Ramos (cell line): ENCODE data around the gene PPP1R2B.
"Not testable (repeated sequence)": the region's sequence is repeated elsewhere in the genome, so short reads cannot be mapped to it uniquely, and the experiment has no call there.

Experiments used
- in situ Hi-C: fragments of 300-500 bp; cut with MboI; formaldehyde crosslinking; loops from one replicate; pipeline ENCODE4 v1.14.3; 2022; ENCODE audit warnings: low sequenced_read_pairs; ENCODE audit not compliant: unreplicated experiment

Gene PPP1R2B

DNA sequence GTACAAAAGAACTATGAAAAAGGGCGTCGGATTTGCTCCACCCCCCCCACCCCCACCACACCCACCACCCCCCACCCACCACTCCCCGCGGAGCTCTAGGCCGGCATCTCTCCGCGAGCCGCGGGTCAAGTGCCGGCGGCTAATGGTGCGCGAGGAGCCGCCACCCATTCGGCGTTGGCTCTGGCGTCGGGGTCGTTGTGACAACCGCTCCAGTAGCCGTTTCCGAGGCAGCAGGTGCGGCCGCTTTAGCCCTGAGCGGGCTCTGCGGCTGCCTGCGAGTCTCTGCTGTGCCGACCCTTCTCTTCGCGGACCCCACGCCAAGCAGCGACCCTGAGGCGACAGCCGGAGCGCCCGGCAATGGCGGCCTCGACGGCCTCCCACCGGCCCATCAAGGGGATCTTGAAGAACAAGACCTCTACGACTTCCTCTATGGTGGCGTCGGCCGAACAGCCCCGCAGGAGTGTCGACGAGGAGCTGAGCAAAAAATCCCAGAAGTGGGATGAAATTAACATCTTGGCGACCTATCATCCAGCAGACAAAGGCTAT, at the start of gene PPP1R2B:
PPP1R2B (plus strand) TSS at position 90 of the 546 bp plus-strand sequence; CDS start at position 358, 268 bp downstream.
- in situ Hi-C loops, result no loop called here

DNA sequence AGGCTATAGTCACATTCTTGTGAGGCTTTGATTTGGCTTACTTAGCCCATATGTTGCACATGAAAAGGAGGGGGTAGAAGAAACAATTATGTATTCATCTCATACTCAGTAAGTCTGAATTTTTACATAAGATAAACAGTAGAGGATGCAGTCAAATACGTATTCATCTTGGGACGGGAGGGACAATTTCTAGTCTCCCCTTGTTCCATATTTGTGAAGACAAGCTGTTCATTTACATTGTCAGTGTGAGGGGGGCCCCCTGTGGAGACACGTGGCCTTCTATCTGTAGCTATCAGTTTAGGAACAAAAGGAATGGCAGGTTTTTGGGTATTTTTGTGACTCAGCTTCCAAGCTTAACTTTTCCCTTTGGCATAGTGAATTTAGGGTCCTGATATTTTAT, 49.2 kb upstream of the PPP1R2B start:
- in situ Hi-C loops, result no loop called here

DNA sequence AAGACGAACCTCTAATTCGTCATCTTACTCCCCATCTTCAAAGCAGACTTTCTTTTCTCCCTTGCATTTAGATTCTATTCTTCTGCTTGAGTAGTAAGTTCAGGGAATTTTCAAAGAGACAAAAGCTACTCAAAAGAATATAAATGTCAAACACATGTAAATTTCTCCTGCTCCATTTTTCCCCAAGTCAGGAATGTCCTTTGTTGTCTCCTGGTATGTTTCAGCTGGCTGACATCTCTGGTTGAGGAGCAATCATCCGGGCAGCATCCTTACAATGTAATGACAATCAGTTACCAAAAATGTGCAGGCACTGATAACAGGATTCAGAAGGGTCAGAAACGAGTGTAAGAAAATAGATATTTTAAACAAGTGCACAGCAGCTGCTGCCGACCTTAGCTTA, 47.6 kb upstream of the PPP1R2B start:
- in situ Hi-C loops, result no loop called here

DNA sequence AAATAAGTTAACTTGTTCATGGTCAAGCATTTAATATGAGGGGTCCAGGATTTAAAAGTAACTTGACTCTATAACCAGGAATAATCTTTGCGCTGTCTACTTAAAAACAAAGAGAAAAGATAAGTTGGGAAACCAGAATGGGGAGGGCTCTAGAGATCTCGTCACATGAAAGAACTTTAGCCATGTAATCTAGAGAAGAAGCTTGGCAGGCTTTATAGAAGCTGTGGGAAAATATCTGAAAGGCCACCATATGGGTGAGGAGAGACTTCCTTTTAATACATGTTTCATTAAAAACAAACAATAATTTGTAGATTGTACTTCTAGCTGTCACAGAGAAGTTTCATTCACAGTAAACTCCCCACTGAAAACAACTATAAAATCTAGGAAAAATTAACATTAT, 46.7 kb upstream of the PPP1R2B start:
- in situ Hi-C loops, result no loop called here

DNA sequence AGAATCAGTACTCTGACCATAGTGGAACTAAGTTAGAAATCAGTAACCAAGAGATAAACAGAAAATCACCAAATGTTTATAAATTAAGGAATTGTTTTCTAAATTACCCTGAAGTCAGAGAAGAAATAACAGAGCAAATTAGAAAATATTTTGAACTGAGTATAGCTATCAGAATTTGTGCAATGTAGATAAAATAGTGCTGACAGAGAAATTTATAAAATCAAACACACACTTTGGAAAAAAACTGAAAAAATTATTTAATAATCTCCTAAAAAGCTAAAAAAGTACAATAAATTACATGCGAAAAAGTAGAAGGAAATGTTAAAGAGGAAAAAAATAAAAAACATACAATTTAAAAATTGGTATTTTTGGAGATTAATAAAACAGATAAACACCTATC, 37.1 kb upstream of the PPP1R2B start:
- in situ Hi-C loops, result no loop called here

DNA sequence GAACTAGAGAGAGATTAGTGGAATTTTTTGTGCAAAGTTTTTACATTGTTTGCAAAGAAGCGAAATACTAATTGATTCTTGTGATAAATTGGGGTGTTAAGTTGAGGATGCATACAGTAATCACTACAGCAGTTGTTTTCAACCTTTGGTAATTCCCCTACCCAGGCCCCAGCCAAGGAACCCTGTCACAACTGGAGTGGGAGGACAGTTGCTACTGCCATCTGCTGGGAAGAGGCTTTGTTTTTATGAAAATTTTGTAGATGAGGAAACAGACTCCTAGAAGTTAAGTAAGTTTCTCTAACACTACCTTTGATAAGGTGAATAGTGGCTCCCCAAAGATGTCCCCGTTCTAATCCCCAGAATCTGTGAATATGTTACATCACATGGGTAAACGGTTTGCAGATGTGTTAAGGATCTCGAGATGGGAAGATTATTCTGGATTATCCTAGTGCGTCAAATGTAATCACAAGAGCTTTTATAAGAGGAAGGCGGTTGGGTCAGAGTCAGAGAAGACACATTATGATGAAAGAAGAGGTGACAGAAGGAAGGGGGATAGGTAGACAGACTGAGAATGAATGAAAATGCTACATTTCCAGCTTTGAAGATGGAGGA, 34.0 kb upstream of the PPP1R2B start:
- in situ Hi-C loops, result no loop called here

DNA sequence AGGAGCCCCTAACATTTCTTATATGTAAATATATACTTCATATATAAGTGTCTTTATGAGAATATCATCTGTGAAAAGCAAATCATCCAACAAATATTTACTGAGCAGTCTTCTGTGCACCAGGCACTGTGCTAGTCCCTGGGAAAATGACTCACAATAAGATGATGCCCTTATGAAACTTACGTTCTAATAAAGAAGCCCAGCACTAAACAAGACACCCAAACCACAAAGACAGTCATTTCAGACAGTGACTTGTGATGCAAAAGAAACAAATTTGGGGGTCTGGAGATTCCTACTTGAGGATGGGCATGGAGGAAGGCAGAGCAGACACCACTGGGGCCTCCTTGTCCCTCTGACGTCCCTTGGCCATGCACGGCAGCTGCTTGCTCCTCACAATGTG, 30.6 kb upstream of the PPP1R2B start:
- in situ Hi-C loops, result no loop called here

DNA sequence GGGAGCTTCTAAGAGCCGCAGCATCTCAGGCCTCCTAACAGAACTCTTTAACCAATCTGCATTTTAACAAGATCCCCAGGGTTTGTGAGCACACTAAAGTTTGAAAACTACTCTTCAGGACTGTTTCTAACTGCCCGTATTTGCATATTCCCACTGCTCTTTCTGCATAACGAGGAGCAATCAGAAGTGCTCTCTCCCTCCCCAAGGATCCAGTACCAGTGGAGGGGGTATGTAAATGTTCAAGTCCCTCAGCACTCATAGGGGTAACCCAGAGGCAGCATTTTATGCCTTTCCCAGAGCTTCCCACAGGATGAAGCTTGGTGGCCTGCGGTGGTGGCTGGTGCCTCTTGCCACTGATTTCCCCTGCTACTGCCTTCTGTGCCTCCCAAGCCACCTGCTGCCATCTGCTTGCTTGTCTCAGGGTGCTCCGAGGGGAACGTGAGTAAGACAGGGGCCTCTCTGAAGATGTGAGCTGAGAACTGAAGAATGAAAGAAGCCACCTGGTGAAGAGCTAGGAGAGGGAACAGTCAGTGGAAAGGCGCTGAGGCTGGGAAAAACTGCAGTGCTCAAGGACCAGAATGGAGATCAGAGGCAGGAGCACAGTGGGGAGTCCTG, 30.0 kb upstream of the PPP1R2B start:
- in situ Hi-C loops, result no loop called here

DNA sequence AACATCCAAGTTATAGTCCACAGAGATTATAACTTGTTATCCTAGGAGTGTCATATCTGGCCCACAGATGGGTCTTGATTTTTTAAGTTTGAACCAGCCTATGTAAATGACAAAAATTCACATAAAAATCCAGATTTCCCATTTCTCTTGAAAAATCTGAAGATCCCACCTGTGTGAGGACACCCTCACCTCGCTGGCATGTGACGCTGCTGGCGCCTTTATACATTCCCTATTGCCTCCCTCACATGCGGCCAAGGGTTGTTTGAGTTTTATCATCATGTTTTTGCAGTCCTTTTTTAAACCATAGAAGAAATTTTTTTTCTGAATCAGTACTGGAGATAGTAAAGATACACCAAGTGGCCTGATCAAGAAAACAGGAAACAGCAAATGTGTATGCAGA, 25.9 kb upstream of the PPP1R2B start:
- in situ Hi-C loops, result no loop called here

DNA sequence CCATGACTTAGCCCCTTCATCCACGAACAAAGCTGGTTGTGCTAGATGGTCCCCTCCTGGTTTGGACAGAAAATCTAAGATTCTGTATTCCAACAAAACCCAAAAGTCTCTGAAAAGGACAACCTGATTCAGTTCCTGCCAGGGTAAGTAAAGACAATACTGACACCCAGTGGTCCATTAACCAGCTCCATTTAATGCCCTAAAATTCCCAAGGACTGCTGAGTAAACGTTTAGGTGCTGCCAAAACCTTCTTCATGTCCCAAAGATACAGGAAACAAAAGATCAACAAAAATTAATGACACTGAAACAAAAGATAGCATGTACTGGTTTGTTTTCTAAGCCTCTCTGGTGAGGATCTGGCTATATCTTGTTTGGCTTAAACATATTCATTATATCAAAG, 25.3 kb upstream of the PPP1R2B start:
- in situ Hi-C loops, result no loop called here

DNA sequence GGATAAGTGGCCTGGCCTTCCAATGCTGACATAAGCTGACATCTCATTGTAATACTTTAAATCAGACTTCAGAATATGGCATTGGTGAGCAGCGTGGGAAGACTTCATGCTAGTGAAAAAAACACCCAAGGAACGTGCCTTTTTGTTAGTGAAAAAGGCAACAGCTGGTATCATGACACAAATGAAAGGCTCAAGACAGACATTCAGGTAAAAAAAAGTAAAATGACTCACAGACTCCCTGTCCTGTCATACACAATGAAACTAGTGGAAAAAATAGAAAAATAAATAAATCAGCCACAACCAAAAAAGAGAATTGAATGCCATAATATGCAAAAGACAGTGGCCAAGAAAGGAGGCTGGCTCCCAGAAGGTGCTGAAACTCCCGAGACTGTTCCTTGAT, 24.4 kb upstream of the PPP1R2B start:
- in situ Hi-C loops, result no loop called here

DNA sequence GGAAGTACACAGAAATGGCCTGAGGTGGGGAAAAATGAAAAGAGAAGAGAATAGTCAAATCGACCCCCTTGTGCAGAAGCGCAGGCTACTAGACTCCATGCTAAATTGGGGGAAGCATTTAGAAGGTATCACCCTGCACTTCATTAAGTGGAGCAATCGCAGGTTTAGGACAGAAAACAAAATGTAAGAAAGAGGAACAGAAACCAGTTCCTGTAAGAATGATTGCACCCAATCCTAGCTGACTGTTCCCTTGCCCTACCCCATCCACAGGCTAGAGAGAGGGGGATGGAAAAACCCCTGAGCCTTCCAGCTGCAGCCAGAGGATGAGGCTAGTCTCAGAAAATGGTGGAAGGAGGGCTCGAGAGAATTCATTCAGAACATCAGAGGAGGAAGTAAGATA, 23.9 kb upstream of the PPP1R2B start:
- in situ Hi-C loops, result no loop called here

DNA sequence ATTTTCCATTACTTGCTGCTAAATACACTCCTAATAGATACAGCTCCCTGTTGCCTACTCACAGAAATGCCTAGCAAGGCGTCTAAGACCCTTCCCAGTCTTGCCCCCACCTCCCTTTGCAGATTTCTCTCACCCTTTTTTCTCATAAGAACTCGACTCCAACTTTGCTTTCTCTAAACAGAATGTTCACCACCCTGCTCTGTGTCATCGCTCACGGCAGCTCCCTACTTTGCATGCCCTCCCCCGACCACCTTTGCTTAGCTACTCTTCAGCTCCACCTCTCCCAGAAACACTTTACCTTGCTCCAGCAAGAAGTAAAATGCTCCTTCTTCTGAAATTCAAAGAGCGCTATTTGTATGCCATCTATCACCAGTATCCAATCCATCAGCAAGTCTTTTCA, 15.2 kb upstream of the PPP1R2B start:
- in situ Hi-C loops, result no loop called here

DNA sequence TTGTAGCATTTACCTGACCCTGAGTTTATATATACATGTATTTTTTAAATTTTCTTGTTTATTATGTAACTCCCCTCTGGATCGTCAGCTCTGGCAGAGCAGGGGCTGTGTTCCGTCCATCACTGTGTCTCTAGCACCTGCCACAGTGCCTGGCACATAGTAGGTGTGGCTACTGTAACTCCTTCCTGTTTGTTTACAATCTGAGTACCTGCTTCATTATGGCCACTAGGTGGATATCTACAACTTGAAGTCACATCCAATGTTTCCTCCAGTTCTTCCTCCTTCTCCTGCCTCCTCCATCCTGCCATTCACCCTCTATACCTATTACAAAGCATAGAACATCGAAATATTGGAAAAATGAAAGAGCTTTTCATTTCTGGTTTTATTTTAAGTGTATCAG, 14.2 kb upstream of the PPP1R2B start:
- in situ Hi-C loops, result no loop called here

DNA sequence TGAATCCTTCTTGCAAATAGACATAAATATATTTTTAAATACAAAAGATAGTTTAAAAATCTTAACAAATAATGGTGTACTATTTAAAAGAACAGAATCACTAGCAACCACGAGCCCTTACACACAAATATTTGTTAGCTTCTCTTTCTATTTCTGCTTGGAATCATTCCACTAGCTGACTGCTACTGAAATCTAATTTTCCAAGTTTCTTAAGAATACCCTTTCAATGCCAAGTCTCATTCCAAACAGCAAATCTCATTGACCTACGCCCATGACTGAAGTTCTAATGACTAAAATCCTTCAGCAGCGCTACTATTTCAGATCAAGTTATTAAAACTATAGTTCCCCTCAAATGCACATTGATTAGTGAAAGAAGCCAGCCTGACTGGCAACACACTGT, 13.2 kb upstream of the PPP1R2B start:
- in situ Hi-C loops, result no loop called here

DNA sequence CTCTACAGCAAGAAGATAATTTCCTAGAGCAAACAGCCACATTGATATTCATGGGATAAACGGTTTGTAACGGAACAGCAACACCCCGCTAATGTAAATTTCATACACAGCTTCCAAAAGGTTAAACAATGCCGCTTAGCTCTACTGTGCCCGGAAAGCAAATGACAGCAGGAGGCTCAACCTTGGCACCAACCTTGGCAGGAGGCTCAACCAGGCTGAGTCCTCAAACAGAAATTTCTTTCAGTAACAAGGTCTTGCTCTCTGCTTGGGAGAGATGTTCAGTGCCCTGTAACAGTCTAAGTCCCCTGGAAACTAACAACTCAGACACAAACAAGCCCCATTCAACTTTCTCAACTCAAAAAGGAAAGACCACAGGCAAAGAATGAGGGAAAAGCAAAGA, 11.1 kb upstream of the PPP1R2B start:
- in situ Hi-C loops, result no loop called here

DNA sequence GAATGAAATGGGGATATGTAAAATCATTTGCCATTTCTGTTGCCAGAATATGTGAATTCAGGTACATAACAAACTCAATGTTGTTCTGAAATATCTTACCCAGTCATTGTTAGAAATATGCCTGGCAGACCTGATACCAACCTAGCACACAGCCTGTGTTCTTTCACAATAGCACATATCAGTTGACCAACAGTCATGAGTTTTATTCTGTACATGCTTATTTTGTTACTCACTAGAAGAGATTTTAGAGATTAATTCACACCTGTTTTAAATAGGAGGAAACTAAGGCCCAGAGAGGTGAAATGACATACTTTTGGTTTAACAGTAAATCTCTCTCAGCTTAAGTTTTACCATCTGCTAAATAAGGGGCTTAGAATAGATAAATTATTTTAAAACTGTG, 8.4 kb upstream of the PPP1R2B start:
- in situ Hi-C loops, result no loop called here

DNA sequence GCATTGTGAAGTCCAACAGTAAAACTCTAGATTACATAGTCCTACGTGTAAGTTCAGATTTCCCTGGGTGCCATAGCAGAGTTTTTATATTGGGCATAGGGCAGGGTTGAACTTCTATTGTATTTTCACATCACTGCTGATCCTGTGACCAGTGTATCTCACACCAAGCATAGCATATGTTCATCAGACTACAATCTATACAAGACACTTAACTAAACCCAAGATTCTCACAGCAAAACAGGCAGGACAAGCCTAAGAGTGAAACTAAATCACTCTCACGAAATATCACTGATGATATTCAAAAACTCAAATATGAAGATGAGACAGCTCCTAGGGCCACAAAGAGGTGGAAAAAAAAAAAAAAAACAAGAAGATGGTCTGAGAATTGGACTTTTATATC, 3.2 kb upstream of the PPP1R2B start:
- in situ Hi-C loops, result no loop called here

DNA sequence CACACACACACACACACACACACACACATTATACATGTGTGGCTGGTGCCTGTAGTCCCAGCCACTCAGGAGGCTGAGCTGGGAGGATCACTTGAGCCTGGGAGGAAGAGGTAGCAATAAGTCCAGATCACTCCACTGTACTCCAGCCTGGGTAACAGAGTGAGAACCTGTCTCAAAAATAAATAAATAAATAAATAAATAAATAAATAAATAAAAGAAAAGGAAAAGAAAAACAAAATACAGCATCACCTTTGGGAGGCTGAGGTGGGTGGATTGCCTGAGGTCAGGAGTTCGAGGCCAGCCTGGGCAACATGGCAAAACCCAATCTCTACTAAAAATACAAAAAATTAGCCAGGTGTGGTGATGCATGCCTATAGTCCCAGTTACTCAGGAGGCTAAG, 1.6 kb upstream of the PPP1R2B start:
- in situ Hi-C loops, result not testable (repeated sequence)

DNA sequence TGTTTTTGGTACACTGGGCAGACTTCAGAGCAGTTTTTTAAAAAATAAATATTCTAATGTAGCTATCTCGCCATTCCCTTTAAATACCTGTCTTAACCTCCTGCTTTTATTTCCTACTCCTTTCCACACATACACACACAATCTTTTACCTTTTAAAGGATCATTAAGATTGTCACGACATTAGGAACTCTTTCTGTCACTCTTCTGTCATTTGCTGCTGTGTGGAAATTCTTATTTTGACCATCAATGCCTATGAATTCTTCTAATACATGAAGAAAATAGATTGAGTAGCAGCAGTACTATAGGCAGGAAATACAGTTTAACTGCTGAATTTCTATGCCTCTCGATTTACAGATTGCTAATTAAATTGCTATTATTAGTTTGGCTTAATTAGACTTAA, 1.8 kb downstream of the PPP1R2B start:
- in situ Hi-C loops, result no loop called here

DNA sequence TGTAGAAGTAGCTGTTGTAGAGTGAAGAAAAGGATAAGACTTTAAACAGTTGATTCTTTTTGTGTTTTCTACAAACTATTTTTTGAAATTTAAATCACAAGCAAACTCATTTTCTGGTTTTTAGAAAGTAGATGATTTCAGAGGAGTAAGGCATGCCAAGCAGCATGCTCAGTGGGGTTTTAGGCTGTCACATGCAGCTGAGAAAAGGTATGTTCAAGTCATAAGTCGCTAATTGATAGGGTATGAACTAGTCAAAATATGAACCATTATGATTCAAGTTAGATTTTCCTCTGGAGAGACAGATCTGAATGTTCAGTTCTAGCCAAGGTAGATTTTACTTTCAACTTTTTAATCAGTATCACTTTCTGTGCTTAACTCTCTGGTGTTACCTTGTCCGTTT, 3.0 kb downstream of the PPP1R2B start:
- in situ Hi-C loops, result not testable (repeated sequence)

DNA sequence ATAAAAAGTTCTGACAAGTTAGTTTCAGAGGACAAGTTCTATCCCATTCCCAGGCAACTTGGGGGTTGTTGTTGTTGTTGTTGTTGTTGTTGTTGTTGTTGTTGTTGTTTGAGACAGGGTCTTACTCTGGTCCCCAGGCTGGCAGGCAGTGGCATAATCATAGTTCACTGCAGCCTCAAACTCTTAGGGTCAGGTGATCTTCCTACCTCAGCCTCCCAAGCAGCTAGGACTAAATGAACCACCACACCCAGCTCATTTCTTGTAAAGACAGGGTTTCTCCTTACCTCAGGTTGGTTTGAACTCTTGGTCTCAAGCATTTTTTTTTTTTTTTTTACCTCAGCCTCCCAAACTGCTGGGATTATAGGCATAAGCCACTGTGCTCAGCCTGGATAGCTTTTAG, 15.3 kb downstream of the PPP1R2B start:
- in situ Hi-C loops, result no loop called here
